Right lobe of liver (tissue), 4 donors: ENCODE data around the gene PBX4.

Experiments used
- POLR2A ChIP-seq: fragments of 450-650 bp; IDR thresholded peaks from one replicate; pipeline ENCODE4 v1.6.1; 2017; ENCODE audit warnings: antibody characterized with exemption, mild to moderate bottlenecking
- TF ChIP-seq, protein P1 (sequence below), 4 donors: fragments of 200-600 bp in 3 of 4; fragments of 450-650 bp in 1 of 4; IDR thresholded peaks; one replicate each; pipeline versions ENCODE4 v1.5.1 to v1.8.0; 2016 to 2022; ENCODE audit warnings: antibody characterized with exemption in 4 of 4, mild to moderate bottlenecking in 2 of 4
- donor health status: DM: no; HTN: no; CAD: no.
- donor health status: DM: no; HTN: no; CAD: no.
- donor health status: DM: no; HTN: yes; CAD: no.

DNA sequence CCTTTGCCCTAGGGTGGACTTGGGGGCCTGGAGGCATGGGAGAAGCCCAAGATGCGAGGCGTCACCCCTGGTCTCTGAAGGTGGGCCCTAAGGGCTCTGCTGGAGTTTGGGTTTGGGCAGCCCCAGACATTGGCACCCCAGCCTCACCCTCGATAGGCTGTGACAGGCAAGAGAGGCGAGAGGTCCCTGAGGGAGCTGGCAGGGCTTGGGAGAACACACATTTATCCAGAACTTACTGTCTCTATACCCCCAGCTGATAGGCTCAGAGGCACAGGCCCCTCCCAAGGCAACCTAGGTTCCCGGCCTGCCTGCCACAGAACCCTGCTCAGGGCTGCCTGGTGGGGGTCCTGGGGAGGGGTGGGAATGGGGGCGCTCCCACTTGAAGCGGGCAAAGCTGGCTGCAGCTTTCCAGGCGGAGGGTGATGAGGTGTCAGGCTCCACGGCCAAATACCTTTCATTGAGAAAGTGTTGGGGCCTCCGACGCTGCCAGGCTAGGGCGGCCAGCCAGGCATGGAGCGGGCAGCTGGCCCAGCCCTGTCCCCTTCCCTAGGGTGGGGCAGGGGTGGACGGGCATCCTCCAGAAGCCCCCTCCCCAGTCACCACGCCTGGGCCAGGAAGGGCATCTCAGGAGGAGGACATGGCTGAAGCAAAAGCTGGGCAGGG is 70.7 kb downstream of the PBX4 start:
- TF ChIP-seq, protein P1, sequence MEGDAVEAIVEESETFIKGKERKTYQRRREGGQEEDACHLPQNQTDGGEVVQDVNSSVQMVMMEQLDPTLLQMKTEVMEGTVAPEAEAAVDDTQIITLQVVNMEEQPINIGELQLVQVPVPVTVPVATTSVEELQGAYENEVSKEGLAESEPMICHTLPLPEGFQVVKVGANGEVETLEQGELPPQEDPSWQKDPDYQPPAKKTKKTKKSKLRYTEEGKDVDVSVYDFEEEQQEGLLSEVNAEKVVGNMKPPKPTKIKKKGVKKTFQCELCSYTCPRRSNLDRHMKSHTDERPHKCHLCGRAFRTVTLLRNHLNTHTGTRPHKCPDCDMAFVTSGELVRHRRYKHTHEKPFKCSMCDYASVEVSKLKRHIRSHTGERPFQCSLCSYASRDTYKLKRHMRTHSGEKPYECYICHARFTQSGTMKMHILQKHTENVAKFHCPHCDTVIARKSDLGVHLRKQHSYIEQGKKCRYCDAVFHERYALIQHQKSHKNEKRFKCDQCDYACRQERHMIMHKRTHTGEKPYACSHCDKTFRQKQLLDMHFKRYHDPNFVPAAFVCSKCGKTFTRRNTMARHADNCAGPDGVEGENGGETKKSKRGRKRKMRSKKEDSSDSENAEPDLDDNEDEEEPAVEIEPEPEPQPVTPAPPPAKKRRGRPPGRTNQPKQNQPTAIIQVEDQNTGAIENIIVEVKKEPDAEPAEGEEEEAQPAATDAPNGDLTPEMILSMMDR (IDR thresholded peaks at IDR 0.05), result no peak
- no peak for TF ChIP-seq POLR2A
